WTC11 (cell line): Measurements from ENCODE around the gene LAMC1. TPM values are rescaled to one million over a fixed set of nuclear protein-coding genes. Genes with fewer than 3 reads are reported as not detected.

Experiments used
- ATAC-seq: fragments of 200-7000 bp; cut with Tn5 transposase; 2 replicates; pipeline ENCODE4 v1.10.0; 2021; ENCODE audit warnings: mild to moderate bottlenecking, moderate library complexity
- CTCF ChIA-PET: fragments of 300-600 bp; sonication (Branson Sonifier 250); formaldehyde crosslinking; loops from one replicate; lab custom pipeline; 2021; ENCODE audit warnings: antibody characterized with exemption; lab: Charles Lee
- POLR2A ChIA-PET: fragments of 350-600 bp; sonication (Branson Sonifier 250); formaldehyde crosslinking; loops from one replicate; lab custom pipeline; 2021; ENCODE audit warnings: antibody characterized with exemption; lab: Charles Lee
- DNase-seq: peaks from one replicate; pipeline ENCODE4 v3.0.0; 2021; ENCODE audit warnings: low spot score
- H3K27ac Mint-ChIP-seq: 2 replicates; pipeline ENCODE4 v1.8.0; 2021; ENCODE audit warnings: mixed read lengths
- H3K27me3 Mint-ChIP-seq: 2 replicates; pipeline ENCODE4 v1.8.0; 2021; ENCODE audit warnings: low read depth, mild to moderate bottlenecking, moderate library complexity, mixed read lengths
- H3K36me3 Mint-ChIP-seq: 2 replicates; pipeline ENCODE4 v1.8.0; 2021; ENCODE audit warnings: mixed read lengths
- H3K4me1 Mint-ChIP-seq: 2 replicates; pipeline ENCODE4 v1.8.0; 2022; ENCODE audit warnings: mixed read lengths
- H3K4me3 Mint-ChIP-seq: 2 replicates; pipeline ENCODE4 v1.8.0; 2021; ENCODE audit warnings: mild to moderate bottlenecking, moderate library complexity, mixed read lengths
- H3K9me3 Mint-ChIP-seq: 2 replicates; pipeline ENCODE4 v1.8.0; 2021; ENCODE audit warnings: mixed read lengths
- CDX4 ChIP-seq: fragments of 250-450 bp; sonication (Bioruptor Pico); IDR thresholded peaks from 2 replicates; pipeline ENCODE4 v1.9.0; 2021; ENCODE audit warnings: moderate library complexity, mild to moderate bottlenecking, inconsistent platforms, borderline replicate concordance
- CTCF ChIP-seq: fragments of 200-600 bp; IDR thresholded peaks from 2 replicates; pipeline ENCODE4 v1.8.0; 2022; ENCODE audit warnings: antibody characterized with exemption
- FOXK1 ChIP-seq: sonication (generic); formaldehyde crosslinking; IDR thresholded peaks from 2 replicates; pipeline ENCODE4 v1.8.0; 2022; ENCODE audit warnings: mild to moderate bottlenecking, moderate library complexity, missing genetic modification reagents
- GRHL2 ChIP-seq: fragments of 250-450 bp; sonication (Bioruptor Pico); IDR thresholded peaks from 2 replicates; pipeline ENCODE4 v1.8.0; 2022; ENCODE audit warnings: mild to moderate bottlenecking, moderate library complexity; ENCODE audit not compliant: insufficient replicate concordance, severe bottlenecking
- SP1 ChIP-seq: sonication (generic); formaldehyde crosslinking; conservative IDR thresholded peaks from 2 replicates; pipeline ENCODE4 v1.8.1; 2022; ENCODE audit warnings: missing genetic modification reagents
- TCF7 ChIP-seq: sonication (generic); formaldehyde crosslinking; IDR thresholded peaks from 2 replicates; pipeline ENCODE4 v1.8.0; 2022; ENCODE audit warnings: mild to moderate bottlenecking, low read depth, missing genetic modification reagents, moderate library complexity
- TP53 ChIP-seq: sonication (generic); formaldehyde crosslinking; IDR thresholded peaks from 2 replicates; pipeline ENCODE4 v1.8.1; 2023; ENCODE audit warnings: mild to moderate bottlenecking, missing genetic modification reagents
- USF2 ChIP-seq: sonication (generic); formaldehyde crosslinking; IDR thresholded peaks from 2 replicates; pipeline ENCODE4 v1.8.1; 2023; ENCODE audit warnings: mild to moderate bottlenecking, missing genetic modification reagents, moderate library complexity
- ZBTB43 ChIP-seq: sonication (generic); formaldehyde crosslinking; IDR thresholded peaks from 2 replicates; pipeline ENCODE4 v1.8.1; 2023; ENCODE audit warnings: mild to moderate bottlenecking, missing genetic modification reagents
- ZNF138 ChIP-seq: sonication (generic); formaldehyde crosslinking; conservative IDR thresholded peaks from 2 replicates; pipeline ENCODE4 v1.8.1; 2022; ENCODE audit warnings: mild to moderate bottlenecking, moderate library complexity, missing genetic modification reagents
- ZNF219 ChIP-seq: sonication (generic); formaldehyde crosslinking; IDR thresholded peaks from 2 replicates; pipeline ENCODE4 v1.8.0; 2023; ENCODE audit warnings: missing genetic modification reagents, mild to moderate bottlenecking, borderline replicate concordance
- ZNF232 ChIP-seq: sonication (generic); formaldehyde crosslinking; IDR thresholded peaks from 2 replicates; pipeline ENCODE4 v1.8.0; 2022; ENCODE audit warnings: mild to moderate bottlenecking, missing genetic modification reagents
- ZNF416 ChIP-seq: fragments of 250-450 bp; sonication (Bioruptor Pico); IDR thresholded peaks from 2 replicates; pipeline ENCODE4 v1.9.0; 2021; ENCODE audit warnings: mild to moderate bottlenecking, inconsistent platforms
- ZNF425 ChIP-seq: fragments of 250-450 bp; sonication (Bioruptor Pico); conservative IDR thresholded peaks from 2 replicates; pipeline ENCODE4 v1.9.0; 2021; ENCODE audit warnings: mild to moderate bottlenecking
- total RNA-seq: library from RNA; stranded (reverse); gene quantifications from 3 replicates; pipeline ENCODE4 v1.2.3, GENCODE V29; 2021
- TF ChIP-seq, protein P1 (sequence below): fragments of 250-450 bp; sonication (Bioruptor Pico); IDR thresholded peaks from 2 replicates; pipeline ENCODE4 v1.9.0; 2021; ENCODE audit warnings: mild to moderate bottlenecking
- TF ChIP-seq, protein P2 (sequence below): sonication (generic); formaldehyde crosslinking; IDR thresholded peaks from 2 replicates; pipeline ENCODE4 v1.8.0; 2022; ENCODE audit warnings: mild to moderate bottlenecking, missing genetic modification reagents
- TF ChIP-seq, protein P3 (sequence below): sonication (generic); formaldehyde crosslinking; IDR thresholded peaks from 2 replicates; pipeline ENCODE4 v1.8.0; 2022; ENCODE audit warnings: mild to moderate bottlenecking, missing genetic modification reagents
- TF ChIP-seq, protein P4 (sequence below): sonication (generic); formaldehyde crosslinking; IDR thresholded peaks from 2 replicates; pipeline ENCODE4 v1.8.0; 2022; ENCODE audit warnings: missing genetic modification reagents
- TF ChIP-seq, protein P5 (sequence below): sonication (generic); formaldehyde crosslinking; IDR thresholded peaks from 2 replicates; pipeline ENCODE4 v1.8.0; 2022; ENCODE audit warnings: mild to moderate bottlenecking, missing genetic modification reagents

Gene LAMC1
- total RNA-seq, 1 experiment from 2014 or later = 162 TPM

- peaks cover 23% of the 10 kb centered on the region for H3K4me1 Mint-ChIP-seq
- TF ChIP-seq ZNF232 (CRISPR knock-in tag) = no peak
- TF ChIP-seq SP1 (CRISPR knock-in tag) = no peak
- CTCF ChIA-PET = interaction anchor here (0.8 to 1.9 kb wide), 3 partner anchors 55 to 215 kb away, joined by 3 to 15 read pairs (median 4); no protein-coding TSS in a partner anchor
- no peak for ATAC-seq
- no peak overlapping the region for H3K4me3 Mint-ChIP-seq
- DNase-seq = no peak
- H3K9me3 Mint-ChIP-seq = peaks cover 7% of the 10 kb centered on the region
- H3K36me3 Mint-ChIP-seq = no peaks in the 10 kb centered on the region
- POLR2A ChIA-PET = no interaction called here
- H3K27ac Mint-ChIP-seq = no peak overlapping the region
- H3K27me3 Mint-ChIP-seq = peaks cover 3% of the 10 kb centered on the region
Measured at GRCh38 chr1:183019860-183020259, 3.4 kb upstream of the LAMC1 start.

DNA sequence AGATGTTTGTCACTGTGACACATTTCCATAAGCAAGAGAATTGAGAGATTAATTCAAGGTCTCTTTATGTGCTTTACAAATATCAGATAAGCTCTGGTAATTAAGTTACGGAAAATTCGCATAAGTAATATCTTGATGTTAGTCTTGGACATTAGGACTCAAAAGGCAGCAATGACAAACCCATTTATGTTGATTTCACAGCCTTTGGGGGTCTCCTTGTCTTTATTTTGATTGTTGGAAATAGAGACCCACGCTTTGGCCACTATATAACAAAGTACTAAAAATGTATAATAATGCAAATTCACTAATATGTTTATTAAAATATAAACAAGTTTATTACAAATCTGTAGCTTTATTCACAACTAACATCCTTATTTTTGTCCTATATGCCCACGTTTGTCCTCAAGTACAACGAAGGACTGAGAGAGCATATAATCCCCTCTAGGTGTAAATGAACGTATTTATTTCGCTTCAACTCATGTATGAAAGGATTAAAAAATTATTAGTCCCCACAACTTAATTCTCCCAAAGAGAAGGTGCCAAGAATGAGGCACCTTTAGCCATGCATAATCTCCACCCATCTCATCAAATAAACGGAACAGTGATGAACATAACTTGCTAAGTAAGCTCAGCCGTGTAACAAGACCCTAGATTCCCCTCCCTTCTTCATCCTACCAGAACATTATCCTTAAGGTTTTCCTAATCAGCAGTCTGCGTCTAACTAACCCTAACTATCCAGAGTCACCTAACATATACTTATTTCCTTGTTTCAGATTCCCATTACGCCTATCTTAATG is 1.6 kb upstream of the LAMC1 start:
- TF ChIP-seq ZNF138 (CRISPR knock-in tag) (no peak), TCF7 (CRISPR knock-in tag) (no peak), USF2 (CRISPR knock-in tag) (no peak), ZNF425 (CRISPR knock-in tag) (no peak), GRHL2 (CRISPR knock-in tag) (no peak), ZNF219 (CRISPR knock-in tag) (no peak), TP53 (CRISPR knock-in tag) (no peak), FOXK1 (no peak), ZNF232 (CRISPR knock-in tag) (no peak), CTCF (no peak), ZNF416 (CRISPR knock-in tag) (no peak), CDX4 (CRISPR knock-in tag) (no peak), ZBTB43 (no peak)
- TF ChIP-seq, protein P1, sequence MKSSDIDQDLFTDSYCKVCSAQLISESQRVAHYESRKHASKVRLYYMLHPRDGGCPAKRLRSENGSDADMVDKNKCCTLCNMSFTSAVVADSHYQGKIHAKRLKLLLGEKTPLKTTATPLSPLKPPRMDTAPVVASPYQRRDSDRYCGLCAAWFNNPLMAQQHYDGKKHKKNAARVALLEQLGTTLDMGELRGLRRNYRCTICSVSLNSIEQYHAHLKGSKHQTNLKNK (CRISPR knock-in tag) = no peak
- TF ChIP-seq, protein P2, sequence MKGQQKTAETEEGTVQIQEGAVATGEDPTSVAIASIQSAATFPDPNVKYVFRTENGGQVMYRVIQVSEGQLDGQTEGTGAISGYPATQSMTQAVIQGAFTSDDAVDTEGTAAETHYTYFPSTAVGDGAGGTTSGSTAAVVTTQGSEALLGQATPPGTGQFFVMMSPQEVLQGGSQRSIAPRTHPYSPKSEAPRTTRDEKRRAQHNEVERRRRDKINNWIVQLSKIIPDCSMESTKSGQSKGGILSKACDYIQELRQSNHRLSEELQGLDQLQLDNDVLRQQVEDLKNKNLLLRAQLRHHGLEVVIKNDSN (CRISPR knock-in tag) = no peak
- TF ChIP-seq, protein P3, sequence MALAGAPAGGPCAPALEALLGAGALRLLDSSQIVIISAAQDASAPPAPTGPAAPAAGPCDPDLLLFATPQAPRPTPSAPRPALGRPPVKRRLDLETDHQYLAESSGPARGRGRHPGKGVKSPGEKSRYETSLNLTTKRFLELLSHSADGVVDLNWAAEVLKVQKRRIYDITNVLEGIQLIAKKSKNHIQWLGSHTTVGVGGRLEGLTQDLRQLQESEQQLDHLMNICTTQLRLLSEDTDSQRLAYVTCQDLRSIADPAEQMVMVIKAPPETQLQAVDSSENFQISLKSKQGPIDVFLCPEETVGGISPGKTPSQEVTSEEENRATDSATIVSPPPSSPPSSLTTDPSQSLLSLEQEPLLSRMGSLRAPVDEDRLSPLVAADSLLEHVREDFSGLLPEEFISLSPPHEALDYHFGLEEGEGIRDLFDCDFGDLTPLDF (CRISPR knock-in tag) = no peak
- TF ChIP-seq, protein P4, sequence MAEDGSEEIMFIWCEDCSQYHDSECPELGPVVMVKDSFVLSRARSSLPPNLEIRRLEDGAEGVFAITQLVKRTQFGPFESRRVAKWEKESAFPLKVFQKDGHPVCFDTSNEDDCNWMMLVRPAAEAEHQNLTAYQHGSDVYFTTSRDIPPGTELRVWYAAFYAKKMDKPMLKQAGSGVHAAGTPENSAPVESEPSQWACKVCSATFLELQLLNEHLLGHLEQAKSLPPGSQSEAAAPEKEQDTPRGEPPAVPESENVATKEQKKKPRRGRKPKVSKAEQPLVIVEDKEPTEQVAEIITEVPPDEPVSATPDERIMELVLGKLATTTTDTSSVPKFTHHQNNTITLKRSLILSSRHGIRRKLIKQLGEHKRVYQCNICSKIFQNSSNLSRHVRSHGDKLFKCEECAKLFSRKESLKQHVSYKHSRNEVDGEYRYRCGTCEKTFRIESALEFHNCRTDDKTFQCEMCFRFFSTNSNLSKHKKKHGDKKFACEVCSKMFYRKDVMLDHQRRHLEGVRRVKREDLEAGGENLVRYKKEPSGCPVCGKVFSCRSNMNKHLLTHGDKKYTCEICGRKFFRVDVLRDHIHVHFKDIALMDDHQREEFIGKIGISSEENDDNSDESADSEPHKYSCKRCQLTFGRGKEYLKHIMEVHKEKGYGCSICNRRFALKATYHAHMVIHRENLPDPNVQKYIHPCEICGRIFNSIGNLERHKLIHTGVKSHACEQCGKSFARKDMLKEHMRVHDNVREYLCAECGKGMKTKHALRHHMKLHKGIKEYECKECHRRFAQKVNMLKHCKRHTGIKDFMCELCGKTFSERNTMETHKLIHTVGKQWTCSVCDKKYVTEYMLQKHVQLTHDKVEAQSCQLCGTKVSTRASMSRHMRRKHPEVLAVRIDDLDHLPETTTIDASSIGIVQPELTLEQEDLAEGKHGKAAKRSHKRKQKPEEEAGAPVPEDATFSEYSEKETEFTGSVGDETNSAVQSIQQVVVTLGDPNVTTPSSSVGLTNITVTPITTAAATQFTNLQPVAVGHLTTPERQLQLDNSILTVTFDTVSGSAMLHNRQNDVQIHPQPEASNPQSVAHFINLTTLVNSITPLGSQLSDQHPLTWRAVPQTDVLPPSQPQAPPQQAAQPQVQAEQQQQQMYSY (CRISPR knock-in tag) = no peak
- TF ChIP-seq, protein P5, sequence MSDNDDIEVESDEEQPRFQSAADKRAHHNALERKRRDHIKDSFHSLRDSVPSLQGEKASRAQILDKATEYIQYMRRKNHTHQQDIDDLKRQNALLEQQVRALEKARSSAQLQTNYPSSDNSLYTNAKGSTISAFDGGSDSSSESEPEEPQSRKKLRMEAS = no peak
- TF ChIP-seq, all 79 proteins: peak for 0
- Mint-ChIP-seq H3K36me3 (no peaks in the 10 kb centered on the region), H3K27ac (peak overlapping the region; percentile 71), H3K27me3 (peaks cover 9% of the 10 kb centered on the region), H3K9me3 (no peaks in the 10 kb centered on the region), H3K4me1 (peaks cover 40% of the 10 kb centered on the region), H3K4me3 (peak overlapping the region; percentile 86)
- no peak for ATAC-seq
- POLR2A ChIA-PET = interaction anchor here (0.5 to 1.5 kb wide), 2 partner anchors 59 to 107 kb away, joined by 3 to 5 read pairs; no protein-coding TSS in a partner anchor
- CTCF ChIA-PET = interaction anchor here (1.2 kb wide), 1 partner anchor 59 kb away, joined by 7 read pairs; no protein-coding TSS in a partner anchor
- DNase-seq = no peak
